ENCODE results near the gene SORCS1. TPM values are rescaled to one million over a fixed set of nuclear protein-coding genes. Genes with fewer than 3 reads are reported as not detected.

Gene SORCS1
- total and polyA plus RNA-seq, 12 donors: 0.30 to 5.5 (median 1.3) TPM

DNA sequence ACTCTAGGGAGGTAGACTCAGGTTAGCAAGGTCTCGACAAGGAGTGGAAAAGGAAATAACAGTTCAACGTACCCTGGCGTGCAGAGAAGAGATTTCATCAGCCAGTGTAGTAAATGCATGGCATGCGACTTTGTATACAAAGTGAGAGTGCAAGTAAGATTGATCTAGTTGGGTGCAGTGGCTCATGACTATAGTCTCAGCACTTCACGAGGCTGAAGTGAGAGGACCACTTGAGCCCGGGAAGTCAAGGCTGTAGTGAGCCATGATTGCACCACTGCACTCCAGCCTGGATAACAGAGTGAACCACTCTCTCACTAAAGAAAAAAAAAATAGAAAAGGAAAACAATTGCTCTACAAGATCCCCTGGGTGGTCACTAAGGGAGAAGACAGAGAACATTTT is 528.6 kb downstream of the SORCS1 start:
- TF ChIP-seq, protein P1, sequence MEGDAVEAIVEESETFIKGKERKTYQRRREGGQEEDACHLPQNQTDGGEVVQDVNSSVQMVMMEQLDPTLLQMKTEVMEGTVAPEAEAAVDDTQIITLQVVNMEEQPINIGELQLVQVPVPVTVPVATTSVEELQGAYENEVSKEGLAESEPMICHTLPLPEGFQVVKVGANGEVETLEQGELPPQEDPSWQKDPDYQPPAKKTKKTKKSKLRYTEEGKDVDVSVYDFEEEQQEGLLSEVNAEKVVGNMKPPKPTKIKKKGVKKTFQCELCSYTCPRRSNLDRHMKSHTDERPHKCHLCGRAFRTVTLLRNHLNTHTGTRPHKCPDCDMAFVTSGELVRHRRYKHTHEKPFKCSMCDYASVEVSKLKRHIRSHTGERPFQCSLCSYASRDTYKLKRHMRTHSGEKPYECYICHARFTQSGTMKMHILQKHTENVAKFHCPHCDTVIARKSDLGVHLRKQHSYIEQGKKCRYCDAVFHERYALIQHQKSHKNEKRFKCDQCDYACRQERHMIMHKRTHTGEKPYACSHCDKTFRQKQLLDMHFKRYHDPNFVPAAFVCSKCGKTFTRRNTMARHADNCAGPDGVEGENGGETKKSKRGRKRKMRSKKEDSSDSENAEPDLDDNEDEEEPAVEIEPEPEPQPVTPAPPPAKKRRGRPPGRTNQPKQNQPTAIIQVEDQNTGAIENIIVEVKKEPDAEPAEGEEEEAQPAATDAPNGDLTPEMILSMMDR (IDR thresholded peaks at IDR 0.05): no peak
- no peak for ATAC-seq
- Histone ChIP-seq H3K27me3 (no peaks in the 10 kb centered on the region), H3K9me3 (no peaks in the 10 kb centered on the region), H3K27ac (no peak overlapping the region), H3K36me3 (no peaks in the 10 kb centered on the region), H3K4me1 (no peaks in the 10 kb centered on the region), H3K4me3 (no peak overlapping the region)
- intact Hi-C loops (cut with DNase I): loop anchor here in 1 of 10 donors (5.0 kb wide), 1 partner anchor 46 kb away; no protein-coding TSS in a partner anchor
- 87 to 89% methylated on average over 6 of the region's 6 CpGs for WGBS, 2 donors
- no peak for DNase-seq

- Histone ChIP-seq H3K27me3 (no peaks in the 10 kb centered on the region), H3K4me3 (no peak overlapping the region), H3K9me3 (no peaks in the 10 kb centered on the region), H3K4me1 (peaks cover 0 to 6% (median 0%) of the 10 kb centered on the region in 9 donors), H3K36me3 (no peaks in the 10 kb centered on the region), H3K27ac (no peak overlapping the region)
- DNase-seq: no peak
- ATAC-seq: no peak
- TF ChIP-seq, protein P1 (IDR thresholded peaks at IDR 0.05): no peak
- intact Hi-C loops (cut with DNase I): no loop called here
- WGBS, 2 donors: 74 to 80% methylated on average over 3 of the region's 3 CpGs
These were observed 533.3 kb downstream of the SORCS1 start for GRCh38 chr10:106631016-106631702.

DNA sequence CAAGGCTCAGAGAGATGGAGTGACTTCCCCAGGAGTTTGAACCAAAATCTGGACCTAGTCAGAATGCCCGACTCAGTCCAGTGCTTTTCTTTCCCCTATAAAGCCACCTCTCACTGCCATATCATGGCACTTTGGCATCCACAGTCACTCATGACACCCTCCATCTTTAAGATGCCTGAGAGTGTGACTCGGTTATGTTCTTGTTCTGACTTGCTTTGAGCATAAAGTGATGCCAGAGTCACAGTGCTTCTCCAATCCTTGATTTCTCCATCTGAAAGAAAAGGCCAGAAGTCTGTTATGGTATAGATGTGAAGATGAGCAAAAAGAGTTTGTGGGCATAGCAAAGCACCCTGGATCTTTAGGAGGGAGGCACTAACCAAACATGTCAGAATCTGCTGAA is 538.1 kb downstream of the SORCS1 start:
- TF ChIP-seq, protein P1 (IDR thresholded peaks at IDR 0.05): no peak
- intact Hi-C loops (cut with DNase I): loop anchor here in 4 of 10 donors (5.0 to 10.0 kb wide), 5 partner anchors 56 to 1918 kb away; no protein-coding TSS in a partner anchor
- Histone ChIP-seq H3K9me3 (no peaks in the 10 kb centered on the region), H3K27me3 (no peaks in the 10 kb centered on the region), H3K27ac (no peak overlapping the region), H3K36me3 (no peaks in the 10 kb centered on the region), H3K4me1 (peaks cover 0 to 6% (median 0%) of the 10 kb centered on the region in 9 donors), H3K4me3 (no peak overlapping the region)
- ATAC-seq (no peak), DNase-seq (no peak)
- 85 to 88% methylated on average over 2 of the region's 2 CpGs for WGBS, 2 donors

DNA sequence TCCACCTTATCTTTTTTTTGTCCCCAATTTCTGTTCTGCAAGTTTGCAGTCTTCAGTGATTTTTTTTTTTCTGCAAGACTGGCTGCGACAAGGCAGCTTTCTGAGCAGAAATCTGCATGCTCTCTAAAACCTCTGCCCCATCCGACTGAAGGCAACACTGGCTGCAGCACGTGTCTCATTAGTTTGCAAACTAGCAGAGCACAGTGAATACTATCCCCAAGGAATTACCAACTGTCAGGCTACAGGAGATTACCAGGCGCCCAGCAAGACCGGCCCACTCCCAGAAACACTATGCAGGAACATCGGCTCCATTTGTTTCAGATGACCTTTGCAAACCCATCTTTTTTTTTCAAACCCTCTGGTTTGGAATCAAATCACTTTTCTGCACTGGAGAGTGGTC is 538.8 kb downstream of the SORCS1 start:
- Histone ChIP-seq H3K4me1 (peaks cover 0 to 6% (median 0%) of the 10 kb centered on the region in 9 donors), H3K36me3 (no peaks in the 10 kb centered on the region), H3K9me3 (no peaks in the 10 kb centered on the region), H3K27ac (no peak overlapping the region), H3K4me3 (no peak overlapping the region), H3K27me3 (no peaks in the 10 kb centered on the region)
- TF ChIP-seq, protein P1 (IDR thresholded peaks at IDR 0.05): no peak
- ATAC-seq: no peak
- 55 to 58% methylated on average over 6 of the region's 6 CpGs for WGBS, 2 donors
- intact Hi-C loops (cut with DNase I): loop anchor here in 7 of 10 donors (2.0 to 10.0 kb wide), 7 partner anchors 55 to 1919 kb away; no protein-coding TSS in a partner anchor
- DNase-seq: no peak
